ENCODE measurements around the gene PROKR2. TPM values are rescaled to one million over a fixed set of nuclear protein-coding genes. Genes with fewer than 3 reads are reported as not detected.

Gene PROKR2
- not detected for polyA plus RNA-seq (2012; ENCODE audit: insufficient read depth, insufficient read length, low read depth)

GRCh38 chr20:5316188-5317158 is at the start of gene PROKR2:
Gene PROKR2, minus strand, starts transcription at chr20:5316954. Its CDS starts 2,585 bp downstream, at chr20:5314369.
- TF ChIP-seq CTCF (IDR thresholded peaks at IDR 0.05; ENCODE audit: low read depth, low read length) = no peak
- H3K9me3 ChIP-seq = no peaks in the 10 kb centered on the region
- H3K4me1 ChIP-seq = no peaks in the 10 kb centered on the region
- no peaks in the 10 kb centered on the region for H3K36me3 ChIP-seq
- peak; percentile 19 for DNase-seq
- peaks cover 42% of the 10 kb centered on the region for H3K27me3 ChIP-seq
- no peak within 1 kb of the TSS for H3K4me3 ChIP-seq (ENCODE audit: low read depth, low read length)

GRCh38 chr20:5364997-5365597 is 48.3 kb upstream of the PROKR2 start:
- no peaks in the 10 kb centered on the region for H3K9me3 ChIP-seq
- H3K27me3 ChIP-seq = no peaks in the 10 kb centered on the region; the same call in 1 of the 2 replicates
- no peaks in the 10 kb centered on the region for H3K4me1 ChIP-seq
- no peak overlapping the region for H3K4me3 ChIP-seq (ENCODE audit: low read depth, low read length)
- TF ChIP-seq CTCF (IDR thresholded peaks at IDR 0.05; ENCODE audit: low read depth, low read length) = no peak
- H3K36me3 ChIP-seq = no peaks in the 10 kb centered on the region
- no peak for DNase-seq

GRCh38 chr20:5364136-5364821 is 47.5 kb upstream of the PROKR2 start:
- Histone ChIP-seq H3K4me1 (no peaks in the 10 kb centered on the region), H3K27me3 (no peaks in the 10 kb centered on the region; the same call in 1 of the 2 replicates), H3K9me3 (no peaks in the 10 kb centered on the region), H3K36me3 (no peaks in the 10 kb centered on the region), H3K4me3 (ENCODE audit: low read depth, low read length) (no peak overlapping the region)
- DNase-seq = no peak
- TF ChIP-seq CTCF (IDR thresholded peaks at IDR 0.05; ENCODE audit: low read depth, low read length) = no peak

GRCh38 chr20:5362771-5363170 is 46.0 kb upstream of the PROKR2 start:
- TF ChIP-seq CTCF (IDR thresholded peaks at IDR 0.05; ENCODE audit: low read depth, low read length) = no peak
- no peaks in the 10 kb centered on the region for H3K4me1 ChIP-seq
- no peaks in the 10 kb centered on the region for H3K9me3 ChIP-seq
- no peaks in the 10 kb centered on the region; the same call in 1 of the 2 replicates for H3K27me3 ChIP-seq
- no peaks in the 10 kb centered on the region for H3K36me3 ChIP-seq
- no peak overlapping the region for H3K4me3 ChIP-seq (ENCODE audit: low read depth, low read length)
- DNase-seq = no peak

- H3K4me1 ChIP-seq = no peaks in the 10 kb centered on the region
- no peak for DNase-seq
- H3K9me3 ChIP-seq = no peaks in the 10 kb centered on the region
- H3K4me3 ChIP-seq (ENCODE audit: low read depth, low read length) = no peak overlapping the region
- no peak for TF ChIP-seq CTCF (IDR thresholded peaks at IDR 0.05; ENCODE audit: low read depth, low read length)
- no peaks in the 10 kb centered on the region for H3K36me3 ChIP-seq
- no peaks in the 10 kb centered on the region for H3K27me3 ChIP-seq
These were observed 44.4 kb upstream of the PROKR2 start for GRCh38 chr20:5361176-5361575.

Measured in BE2C (cell line).